LoVo (cell line): ENCODE data around the gene STK32B.

Experiments used
- DNase-seq: peaks from one replicate; pipeline ENCODE4 v3.0.0-alpha.2; 2016; ENCODE audit warnings: low spot score

The STK32B gene

DNA sequence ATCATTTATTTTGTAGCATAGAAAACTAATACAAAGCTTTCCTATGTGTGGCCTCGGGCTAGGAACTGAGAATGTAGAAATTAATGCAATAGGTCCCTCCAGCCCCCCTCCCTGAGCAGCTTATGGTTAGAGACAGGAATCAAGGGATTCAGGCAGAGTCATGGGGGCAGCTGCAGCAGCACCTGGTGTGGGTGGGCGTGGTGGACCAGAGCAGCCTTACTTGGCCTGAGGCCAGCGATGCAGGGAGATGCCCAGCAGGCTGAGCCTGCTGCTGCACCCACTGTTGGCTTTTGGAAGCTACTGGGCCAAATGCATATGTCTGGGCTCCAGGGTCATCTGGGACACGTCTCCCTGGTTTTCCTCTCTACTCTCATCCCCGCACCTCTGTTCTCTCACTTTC lies 74.0 kb downstream of the STK32B start:
- no peak for DNase-seq

DNA sequence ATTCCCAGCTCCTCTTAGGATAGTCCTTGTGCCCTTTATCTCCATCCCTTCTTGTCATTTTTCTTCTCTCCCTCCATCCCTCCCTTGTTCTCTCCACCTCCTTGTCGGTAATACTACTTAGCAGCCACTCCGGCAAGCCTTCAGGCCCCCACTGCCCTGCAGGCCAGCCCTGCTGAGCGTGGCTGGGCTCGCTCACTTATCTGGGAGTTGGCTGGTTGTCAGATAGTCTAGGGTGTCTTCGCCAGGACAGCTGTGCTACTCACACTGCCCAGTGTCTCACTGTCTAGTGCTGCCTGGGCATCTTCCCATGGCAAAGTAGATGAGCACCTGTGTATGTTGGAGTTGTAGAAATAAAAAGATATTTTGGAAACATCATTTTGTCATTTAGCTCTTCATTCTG lies 75.0 kb downstream of the STK32B start:
- no peak for DNase-seq

DNA sequence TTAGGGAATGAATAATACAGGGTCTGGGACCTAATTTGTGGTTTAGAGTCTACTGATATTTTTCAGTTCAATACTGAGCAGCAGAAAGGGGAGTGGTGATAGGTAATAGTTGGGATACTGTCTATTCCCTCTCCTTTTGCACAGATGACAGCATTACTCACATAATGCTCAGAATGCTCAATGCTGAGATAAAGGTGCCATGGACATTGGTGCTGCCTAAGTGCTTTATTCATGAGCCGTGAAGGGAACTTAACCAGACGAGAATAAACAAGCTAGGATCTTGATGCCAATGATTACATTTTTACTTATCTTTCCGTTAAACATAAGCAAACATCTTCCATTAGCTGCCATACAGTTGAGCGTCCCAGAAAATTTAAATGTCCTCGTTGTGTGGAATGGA lies 75.6 kb downstream of the STK32B start:
- no peak for DNase-seq

DNA sequence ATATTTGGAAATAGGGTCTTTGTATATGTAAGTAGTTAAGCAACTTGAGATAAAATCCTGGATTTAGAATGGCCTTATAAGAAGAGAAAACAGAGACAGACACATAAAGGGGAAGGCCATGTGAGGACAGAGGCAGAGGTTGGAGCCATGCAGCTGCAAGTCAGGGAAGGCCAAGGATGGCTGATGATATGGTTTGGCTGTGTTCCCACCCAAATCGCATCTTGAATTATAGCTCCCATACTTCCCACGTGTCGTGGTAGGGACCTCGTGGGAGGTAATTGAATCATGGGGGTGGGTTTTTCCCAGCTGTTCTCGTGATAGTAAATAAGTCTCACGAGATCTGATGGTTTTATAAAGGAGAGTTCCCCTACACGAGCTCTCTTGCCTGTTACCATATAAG lies 76.3 kb downstream of the STK32B start:
- no peak for DNase-seq

DNA sequence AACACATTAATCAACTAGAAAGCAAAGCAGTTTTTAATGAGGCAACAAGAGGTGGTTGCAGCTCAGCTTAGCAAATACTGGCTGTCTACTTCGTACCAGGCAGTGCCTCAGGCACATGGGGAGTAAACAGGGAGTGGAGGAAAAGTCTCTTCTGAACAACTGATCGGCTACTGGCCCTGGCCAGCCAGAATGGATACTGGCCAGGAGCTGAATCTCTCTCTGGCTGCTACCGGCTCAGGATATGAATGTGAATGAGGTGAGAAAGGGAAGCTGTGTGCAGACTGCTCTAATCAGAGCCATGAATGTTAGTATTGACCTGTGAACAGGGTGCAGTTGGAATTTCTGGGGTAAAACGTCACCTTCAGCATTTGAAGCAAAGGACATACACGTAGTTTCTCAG lies 77.3 kb downstream of the STK32B start:
- no peak for DNase-seq

DNA sequence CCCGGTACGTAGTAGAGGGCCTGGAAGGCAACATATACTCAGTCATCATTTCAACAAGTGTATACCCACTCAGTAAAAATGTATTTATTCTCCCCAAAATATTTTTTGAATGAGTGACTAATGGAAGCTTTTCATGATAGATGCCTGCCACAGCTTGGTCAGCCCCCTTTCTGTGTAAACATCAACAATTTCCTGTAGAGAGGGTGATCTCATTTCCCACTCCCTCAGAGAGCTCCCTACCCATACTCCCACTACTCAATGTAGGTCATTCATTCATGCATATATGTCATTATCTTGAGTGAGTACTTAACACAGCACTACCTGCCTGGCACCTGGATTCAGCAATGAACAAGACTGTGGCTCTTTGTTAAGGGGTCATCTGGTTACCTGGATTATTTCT lies 81.9 kb downstream of the STK32B start:
- no peak for DNase-seq

DNA sequence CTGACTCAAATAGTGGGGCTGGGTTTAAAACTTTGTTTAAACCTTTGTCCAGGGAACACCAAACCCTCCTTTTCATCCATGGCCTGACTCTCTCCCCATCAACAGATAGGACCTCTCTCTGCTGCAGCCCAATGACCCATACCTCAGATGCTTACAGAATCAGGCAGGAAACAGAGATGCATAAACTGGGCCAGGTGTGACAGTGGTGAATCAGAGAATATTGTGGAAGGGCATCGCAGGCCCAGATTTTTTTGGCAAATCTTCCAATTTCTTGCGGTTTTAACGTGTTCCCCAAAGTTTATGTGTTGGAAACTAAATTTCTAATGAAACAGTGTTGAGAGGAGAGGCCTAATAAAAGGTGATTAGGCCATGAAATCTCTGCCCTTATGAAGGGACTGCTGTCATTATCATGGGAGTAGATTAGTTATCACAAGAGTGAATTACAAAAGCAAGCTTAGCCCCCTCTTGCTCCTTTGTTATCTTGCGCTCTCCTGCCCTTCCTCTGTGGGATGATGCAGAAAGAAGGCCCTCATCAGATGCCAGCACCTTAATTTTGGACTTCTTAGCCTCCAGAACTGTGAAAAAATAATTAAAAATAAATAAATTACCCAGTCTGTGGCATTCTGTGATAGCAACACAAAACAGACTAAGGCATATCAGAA lies 82.8 kb downstream of the STK32B start:
- no peak for DNase-seq

DNA sequence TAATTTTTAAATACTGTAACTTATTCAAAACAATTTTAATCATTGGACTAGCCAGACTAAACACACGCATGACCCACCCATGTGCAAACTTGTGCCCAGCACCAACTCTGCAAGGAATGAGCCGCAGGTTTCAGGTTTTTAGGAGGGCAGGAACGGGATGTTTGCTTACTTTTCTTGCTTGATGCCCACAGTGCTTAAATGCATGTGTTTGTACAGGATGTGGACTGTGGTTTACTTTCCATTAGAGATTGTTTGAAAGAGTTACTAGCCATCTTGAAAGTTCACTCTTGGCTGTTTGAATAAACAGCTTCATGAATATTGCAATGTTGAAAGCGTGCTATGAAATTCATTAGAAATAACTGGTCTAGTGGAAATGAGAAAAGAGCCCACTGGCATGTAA lies 83.3 kb downstream of the STK32B start:
- DNase-seq = no peak

DNA sequence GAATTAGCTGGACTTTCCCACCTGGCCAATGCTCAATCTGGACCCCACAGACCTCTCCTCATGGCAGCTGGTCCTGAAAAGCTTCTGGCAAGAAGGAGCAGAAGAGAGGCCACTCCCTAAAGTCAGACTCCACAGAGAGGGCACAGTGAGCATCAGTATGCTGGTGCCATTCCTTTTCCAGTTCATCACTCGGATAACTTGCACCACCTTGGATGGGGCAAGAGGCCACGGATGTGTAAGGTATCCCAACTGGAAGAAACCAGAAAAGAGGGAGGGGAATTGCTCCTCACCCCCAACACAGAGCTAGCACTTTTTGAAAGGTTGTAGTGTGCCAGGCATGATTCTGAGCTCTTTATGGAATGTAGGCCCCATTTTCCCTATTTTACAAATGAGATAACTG lies 85.9 kb downstream of the STK32B start:
- DNase-seq = no peak

DNA sequence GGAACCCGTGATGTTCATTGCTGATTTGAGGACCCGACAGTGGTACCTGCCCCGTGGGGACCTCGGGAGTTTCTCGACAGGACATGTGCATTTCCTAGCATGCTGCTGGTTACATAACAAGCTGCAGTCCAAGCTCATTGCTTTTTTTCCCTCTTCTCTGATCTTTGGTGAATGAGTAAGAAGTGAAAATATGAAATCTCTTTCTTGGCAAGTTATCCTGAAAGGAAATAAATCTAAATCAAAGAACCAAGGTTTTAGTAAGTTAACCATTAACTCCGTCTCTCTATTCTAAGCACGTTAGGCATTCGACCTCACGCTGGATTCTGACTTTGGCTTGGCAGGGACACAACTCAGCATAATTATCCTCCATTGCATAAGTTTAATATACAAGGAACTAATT lies 86.6 kb downstream of the STK32B start:
- DNase-seq = peak; percentile 18

DNA sequence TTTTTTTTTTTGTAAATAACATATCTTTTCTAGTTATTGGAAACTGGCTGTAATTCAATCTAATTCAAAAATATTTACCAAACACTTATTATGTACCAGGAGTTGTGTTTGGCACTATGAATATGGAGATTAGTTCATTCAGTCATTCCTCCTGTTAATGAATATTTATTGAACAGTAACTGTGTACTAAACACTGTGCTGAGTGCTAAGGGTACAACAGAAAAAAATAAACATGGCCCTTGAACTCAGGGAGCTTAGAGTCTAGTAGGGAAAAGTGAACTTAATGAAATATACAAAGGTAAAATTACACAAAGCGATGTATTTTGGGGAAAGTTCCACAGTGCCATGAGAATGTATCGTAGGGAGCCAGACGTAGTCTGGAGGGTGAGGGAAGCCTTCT lies 87.1 kb downstream of the STK32B start:
- no peak for DNase-seq

DNA sequence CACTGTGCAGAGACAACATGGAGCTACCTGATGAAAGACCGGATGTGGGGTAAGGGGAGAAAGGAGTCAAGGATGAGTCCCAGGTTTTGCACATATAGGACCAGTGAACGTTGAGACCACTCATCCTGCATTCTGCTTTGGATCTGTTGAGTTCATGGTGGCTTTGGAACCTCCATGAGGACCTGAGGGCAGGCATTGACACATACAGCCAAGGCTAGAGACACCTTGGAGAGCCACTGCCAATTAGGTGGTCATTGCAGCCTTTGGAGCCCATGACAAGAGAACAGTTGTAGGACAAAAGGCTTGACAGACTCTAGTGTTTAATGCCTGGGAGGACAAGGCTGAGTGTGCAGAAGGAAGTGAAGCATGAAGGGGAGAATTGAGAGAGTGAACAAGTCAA lies 87.9 kb downstream of the STK32B start:
- no peak for DNase-seq

DNA sequence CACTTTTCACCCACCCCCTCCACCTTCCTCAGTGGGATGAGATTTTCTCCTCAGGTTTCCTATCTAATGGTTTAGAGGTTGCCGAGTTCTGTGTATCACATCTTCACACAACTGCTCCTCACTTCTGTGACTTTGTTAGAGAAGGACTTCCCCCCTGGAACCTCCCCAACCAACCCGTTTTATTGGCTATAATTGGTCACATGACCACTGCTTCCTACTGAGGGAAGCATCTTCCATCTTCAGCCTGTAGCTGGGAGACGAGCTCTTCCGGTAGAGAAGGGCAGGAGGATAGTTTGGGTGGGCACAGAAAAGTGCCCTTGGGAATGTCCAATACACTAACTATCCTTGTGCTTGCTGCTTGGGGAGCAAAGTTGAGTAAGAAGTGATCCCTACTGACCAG lies 90.5 kb downstream of the STK32B start:
- no peak for DNase-seq

DNA sequence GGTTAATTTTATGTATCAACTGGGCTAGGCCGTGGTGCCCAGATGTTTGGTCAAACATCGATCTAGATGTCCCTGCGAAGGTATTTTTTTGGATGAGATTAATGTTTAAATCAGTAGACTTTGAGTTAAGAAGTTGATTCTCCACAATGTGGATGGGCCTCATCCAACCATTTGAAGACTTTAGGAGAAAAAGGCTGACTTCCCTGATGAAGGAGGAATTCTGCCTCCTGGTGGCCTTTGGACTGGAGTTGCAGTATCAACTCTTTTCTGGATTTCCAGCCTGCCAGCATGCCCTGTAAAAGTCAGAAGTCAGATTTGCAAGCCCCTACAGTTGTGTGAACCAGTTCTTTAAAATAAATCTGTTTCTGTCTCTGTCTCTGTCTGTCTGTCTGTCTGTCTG lies 91.4 kb downstream of the STK32B start:
- no peak for DNase-seq

DNA sequence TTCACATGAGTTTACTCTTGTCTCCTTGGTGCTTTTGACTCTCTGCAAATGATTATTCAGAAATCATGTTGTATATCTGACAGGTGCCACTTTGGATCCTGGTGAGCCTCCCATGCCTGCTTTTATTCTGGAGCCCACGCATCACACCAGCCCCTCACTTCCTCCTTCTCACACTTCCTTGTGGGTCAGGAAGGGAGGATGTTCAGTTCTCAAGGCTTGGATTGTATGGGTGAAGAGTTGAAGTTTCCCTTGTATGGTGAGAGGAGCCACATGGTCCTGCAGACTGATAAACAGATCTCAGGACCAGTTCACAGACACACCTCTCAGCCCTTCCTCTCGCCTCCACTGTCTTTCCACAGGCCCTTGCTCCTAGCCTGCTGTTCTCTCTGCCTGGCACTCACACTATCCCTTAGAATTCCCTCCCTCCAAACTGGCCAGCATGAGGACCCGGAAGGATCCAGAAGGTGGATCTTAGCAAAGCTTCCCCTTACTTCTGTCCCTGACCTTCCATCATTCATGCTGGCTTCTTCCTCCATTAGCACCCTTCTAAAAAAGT lies 92.1 kb downstream of the STK32B start:
- DNase-seq = no peak

DNA sequence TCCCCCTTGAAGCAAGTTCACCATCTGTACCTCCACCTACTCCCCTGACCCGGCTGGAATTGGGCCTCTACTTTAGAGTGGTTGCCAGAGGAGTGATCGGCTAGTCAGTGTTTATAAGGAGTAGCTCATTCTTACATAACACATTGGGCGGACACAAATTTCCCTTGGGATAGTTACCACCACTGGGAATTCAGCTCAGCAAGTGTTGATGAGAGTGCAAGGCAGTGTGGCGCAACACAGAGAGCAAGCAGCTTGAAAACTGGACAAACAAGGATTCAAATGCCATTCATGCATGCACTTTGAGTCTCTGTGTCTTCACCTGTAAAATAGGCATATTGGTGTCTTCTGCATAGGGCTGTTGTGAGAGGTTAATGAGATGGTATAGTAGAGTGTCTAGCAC lies 92.7 kb downstream of the STK32B start:
- no peak for DNase-seq

DNA sequence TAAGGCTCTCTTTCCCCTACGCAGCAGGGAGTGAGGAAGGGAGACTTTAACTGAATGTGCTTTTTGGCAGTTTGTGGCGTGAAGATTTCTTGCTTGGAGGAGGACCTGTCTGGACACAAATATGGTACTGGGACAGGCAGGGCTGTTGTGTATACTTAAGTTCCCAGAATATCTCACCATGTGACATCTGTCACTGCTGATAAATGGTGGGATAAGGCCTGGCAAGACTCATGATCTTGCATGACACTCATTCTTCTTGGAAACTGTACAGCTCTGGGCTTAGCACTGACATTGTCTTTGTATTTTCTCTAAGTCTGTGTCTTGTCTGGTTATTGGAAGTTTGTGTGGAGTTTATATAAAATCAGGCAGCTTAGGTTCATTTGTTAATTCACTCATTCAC lies 93.1 kb downstream of the STK32B start:
- DNase-seq = no peak

DNA sequence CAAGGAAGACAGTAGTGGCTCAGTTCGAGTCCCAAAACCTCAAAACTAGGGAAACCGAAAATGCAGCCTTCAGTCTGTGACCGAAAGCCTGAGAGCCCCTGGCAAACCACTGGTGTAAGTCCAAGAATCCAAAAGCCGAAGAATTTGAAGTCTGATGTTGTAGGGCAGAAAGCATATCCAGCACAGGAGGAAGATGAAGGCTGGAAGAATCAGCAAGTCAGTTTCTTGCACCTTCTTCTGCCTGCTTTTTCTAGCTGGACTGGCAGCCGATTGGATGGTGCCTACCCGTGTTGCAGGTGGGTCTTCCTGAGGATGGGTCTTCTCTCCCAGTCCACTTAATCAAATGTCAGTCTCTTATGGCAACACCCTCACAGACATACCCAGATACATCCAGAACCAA lies 95.0 kb downstream of the STK32B start:
- DNase-seq = no peak

DNA sequence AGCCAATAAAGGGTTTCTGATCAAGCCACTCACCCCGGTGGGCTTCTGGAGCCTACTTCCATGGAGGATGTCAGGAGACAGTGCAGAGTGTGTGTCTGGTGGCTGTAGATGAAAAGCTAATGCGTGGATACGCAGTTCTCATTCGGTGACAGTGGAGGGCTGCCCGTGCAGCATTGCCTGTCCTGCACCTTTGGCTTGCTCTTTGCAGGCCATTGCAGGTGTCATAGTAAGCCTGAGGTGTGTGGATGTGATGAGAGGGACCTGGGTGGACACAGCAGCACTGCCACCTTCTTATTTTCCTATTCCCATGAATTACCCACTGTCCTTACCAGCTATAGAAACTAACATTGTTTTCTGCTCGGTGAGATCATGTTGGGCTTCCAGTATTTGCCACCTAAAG lies 101.2 kb downstream of the STK32B start:
- no peak for DNase-seq

DNA sequence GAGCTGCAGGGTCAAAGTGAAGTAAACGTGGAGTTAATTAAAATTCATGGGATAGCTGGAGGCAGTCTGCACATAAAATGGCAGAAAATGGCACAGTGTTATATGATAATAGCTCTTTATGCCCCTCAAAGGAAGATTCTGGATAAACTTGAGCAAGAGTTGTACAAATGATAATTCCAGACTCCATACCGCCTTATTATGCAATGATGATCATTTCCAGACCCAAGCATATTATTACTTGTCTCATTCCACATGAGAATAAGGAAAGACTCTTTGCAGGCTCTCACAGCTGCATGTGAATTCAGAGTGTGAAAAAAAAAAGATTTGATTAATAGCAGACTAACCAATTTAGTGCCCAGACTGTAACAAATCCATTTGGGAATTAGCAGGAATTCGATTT lies 105.4 kb downstream of the STK32B start:
- no peak for DNase-seq

DNA sequence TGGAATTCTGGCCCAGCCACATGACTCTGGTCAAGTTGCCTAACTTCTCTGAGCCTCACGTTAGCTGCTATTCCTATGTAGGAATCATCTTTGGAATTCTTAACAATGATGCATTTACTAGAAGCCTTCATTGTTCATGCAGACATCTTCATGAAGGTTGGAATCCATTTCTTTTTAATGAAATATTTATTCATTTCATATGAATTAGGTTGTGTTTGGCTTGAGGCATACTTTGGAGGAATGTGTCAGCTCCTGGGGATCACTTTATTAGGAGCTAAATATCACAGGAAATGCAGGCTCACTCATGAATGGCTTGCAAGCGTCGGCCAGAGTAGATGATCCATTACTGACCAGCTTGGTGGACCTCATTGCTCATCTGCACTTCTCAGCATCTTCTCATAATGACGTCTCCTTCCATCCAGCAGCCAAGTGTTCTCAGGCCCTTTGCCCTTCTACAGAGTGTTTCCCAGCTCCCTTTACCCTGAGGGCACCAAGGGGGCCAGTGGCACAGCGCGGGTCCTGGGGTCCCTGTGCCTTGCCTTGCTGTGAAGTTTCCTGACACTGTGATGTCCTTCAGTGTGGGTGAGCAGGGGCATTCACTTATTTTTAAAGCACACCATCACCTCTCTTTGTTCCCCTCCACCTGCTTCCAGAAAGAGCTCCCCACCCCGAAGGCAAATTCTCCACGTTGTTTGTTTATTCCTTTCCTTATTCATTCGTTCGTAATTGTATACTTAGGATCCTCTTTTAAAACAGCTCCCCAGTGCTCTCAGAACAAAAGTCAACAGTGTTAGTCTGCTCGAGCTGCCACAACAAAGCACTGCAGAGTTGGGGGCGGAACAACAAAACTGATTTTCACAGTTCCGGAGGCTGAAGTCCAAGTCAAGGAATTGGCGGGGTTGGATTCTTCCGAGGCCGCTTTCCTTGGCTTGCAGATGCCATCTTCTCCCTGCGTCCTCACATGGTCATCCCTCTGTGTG lies 106.8 kb downstream of the STK32B start:
- no peak for DNase-seq

DNA sequence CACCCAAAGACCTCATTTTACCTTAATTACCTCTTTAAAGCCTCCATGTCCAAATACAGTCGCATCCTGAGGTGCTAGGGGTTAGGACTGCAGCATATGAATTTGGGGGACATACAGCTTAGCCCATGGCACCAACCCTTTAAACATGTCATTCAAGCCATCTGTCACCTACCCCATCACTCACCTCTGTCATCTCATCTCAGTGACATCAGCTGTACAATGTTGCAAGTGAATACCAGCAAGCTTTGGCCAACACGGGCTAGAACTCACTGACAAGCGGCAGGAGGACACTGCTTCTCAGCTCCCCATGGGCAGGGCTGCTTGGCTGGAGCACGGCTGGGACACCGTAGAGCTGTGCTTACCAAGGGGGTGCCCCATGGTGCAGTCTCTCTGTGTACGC lies 107.5 kb downstream of the STK32B start:
- no peak for DNase-seq

DNA sequence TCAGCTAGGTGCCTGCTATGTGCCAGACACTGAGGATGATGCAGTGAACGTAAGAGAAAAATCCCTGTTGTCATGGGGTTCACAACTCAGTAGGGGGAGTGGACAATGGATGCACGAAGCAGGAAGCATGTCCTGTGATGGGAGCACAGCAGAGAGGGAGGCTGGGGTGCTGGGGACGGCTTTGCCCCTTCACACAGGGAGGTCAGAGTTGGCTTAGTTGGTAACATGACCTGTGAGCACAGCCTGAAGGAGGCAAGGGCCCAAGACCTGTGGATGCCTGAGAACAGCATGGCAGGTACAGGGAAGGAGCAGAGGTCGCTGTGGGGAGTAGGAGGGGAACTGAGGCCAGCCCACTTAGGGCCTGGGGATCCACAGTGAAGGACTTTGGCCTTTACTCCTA lies 109.4 kb downstream of the STK32B start:
- no peak for DNase-seq
